GM18502 (cell line): ENCODE measurements around the gene CBLB.

Experiments
- ATAC-seq: cut with Tn5 transposase; IDR thresholded peaks from one replicate; pipeline ENCODE4 v1.9.1; 2021; ENCODE audit warnings: mild to moderate bottlenecking; ENCODE audit not compliant: unreplicated experiment, poor library complexity

Gene CBLB

DNA sequence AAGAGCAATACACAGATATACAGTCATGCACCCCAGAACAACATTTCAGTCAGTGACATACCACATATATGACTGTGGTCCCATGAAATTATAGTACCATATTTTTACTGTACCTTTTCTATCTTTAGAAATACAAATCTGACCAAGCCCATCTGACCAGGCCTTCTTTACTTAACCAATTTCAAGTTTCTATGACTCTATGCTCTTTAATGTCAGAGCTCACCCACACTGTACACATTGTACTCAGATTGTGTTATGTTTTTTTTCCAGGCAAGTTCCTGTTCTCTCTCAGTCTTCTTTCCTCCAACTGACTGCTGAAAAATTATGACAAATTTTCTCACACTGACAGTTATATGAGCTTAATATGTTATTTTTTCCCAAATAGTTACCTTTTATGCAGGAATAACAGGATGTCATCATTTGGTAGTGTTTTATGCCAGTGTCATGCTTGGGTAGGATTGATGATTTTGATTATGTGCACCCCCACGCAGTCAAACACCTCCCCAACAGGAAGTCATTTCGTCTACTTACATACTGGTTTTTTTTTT is 8.0 kb upstream of the CBLB start:
- ATAC-seq = no peak

DNA sequence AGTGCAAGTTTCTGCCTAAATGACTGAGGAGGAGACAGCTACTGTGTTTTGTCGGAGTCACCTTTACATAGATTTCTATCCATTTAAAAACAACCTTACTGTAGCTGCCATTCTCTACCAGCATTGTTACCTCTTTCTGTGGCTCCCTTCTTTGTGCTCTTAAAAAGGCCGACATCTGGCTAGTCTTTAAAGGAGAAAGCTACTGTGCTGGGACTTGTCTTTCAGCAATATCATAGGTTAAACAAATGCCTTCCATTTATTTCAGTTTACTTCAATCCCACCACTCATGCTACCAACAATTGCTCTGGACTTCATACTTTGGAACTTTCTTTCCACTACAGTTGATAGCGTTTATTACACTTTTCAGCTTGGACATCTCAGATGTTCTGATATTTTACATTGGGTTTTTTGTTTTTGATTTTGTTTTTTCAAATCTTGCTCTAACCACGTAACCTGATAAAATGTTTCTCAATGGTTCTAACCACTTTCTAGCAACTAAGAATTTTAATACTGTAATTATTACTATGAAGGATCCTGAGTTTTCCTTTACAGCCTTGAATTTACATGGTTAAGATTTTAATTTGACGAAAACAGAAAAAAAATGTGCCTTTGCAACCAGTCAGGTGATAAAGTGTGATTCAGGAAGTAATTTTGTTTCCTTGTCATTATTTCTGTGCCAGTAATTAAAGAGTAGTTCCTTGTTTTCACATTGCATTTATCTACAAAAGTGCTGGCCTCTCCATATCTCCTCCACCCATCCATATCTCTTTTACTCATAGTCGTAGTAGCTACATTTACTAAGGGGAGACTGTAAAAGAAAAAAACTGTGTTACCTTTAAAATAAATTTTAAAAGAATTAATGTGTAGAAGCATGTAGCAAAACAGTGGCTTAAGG is 1.3 kb upstream of the CBLB start:
- no peak for ATAC-seq

DNA sequence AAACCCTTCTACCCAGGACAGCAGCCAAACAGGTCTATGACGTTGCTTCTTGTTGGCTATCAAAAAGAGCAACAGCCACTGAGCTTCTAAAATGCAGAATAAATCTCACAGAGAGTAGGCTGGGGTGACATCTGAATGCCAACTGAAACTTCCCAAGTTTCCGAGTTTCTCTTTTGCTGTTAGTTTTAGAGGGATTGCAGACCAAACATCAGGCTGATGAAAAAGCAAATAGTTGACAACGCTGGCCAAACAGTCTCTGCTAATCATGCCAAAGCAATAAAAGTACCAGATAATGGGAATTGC is 670 bp upstream of the CBLB start:
- no peak for ATAC-seq

DNA sequence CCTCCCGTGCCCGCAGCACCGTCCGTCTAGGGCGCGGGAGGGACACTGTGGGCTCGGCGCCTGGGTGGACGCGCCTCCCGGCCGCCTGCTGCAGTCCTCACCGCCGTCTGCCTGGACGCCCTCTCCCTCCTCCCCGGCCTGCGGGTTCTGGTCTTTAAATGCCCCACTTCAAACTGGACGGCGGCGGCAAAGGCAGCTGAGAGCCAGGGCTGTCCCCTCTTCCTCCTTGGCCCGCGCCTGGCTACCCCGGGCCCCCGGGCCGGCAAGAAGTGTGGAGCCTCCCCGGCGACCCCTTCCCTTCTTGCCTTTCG is 426 bp downstream of the CBLB start:
- ATAC-seq = peak; percentile 5

DNA sequence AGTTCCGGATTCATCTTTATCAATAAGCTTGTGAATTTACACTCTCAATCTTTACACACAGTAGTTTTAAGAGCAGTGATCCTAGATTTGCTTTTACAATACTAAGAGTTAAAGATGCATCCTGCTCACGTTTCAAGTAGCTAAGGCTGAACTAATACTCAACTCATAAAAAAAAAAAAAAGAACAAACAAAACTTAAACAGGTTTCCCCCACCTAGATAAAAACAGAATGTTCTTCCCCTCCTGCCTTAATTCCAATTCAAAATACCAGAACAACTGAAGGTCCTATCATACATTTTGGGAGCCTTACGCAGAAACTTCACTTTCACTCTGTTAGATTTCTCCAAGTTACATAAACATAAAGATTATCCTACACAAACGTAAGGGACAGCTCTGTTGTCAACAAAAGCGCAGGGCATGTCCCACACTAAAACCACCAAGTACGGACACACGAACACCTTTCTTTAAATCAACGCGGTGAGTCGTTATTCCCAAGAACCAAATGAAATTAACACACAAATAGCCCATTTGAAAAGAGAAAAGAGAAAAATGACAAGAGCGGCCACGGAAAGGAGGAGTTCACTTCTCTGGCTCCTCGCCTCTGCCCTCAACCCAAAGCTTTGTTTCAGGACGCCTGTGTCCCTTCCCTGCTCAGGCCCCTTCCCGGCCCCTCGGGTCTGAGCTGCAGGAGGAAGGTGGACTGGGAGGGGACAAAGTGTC is 941 bp downstream of the CBLB start:
- ATAC-seq = no peak

- ATAC-seq = peak; percentile 34
These were observed 1.9 kb downstream of the CBLB start for GRCh38 chr3:105866656-105867653.

DNA sequence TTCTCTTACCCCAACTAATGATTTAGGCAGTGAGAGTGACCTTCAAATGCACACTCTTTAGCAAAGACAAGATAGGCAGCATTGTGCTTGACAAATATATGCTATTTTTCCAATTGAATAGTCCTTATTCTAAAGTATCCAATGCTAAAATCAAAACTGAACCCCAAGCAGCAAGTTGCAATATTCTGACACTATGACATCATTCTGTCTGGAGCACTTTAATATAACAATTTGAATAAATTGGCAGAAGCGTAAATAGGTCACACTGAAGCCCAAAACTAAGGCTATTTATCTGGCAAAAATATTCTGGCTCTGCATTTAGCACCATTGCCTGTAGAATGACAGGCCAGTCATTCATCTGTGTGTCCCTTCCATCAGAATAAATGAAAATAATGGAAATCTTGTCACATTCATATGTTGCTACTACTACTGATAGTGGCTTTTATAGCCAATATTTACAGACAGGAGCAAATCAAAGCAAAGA is 2.9 kb downstream of the CBLB start:
- no peak for ATAC-seq

- no peak for ATAC-seq
These were observed 3.7 kb downstream of the CBLB start for GRCh38 chr3:105865016-105865623.

- ATAC-seq = no peak
These were observed 4.6 kb downstream of the CBLB start for GRCh38 chr3:105864212-105864611.

DNA sequence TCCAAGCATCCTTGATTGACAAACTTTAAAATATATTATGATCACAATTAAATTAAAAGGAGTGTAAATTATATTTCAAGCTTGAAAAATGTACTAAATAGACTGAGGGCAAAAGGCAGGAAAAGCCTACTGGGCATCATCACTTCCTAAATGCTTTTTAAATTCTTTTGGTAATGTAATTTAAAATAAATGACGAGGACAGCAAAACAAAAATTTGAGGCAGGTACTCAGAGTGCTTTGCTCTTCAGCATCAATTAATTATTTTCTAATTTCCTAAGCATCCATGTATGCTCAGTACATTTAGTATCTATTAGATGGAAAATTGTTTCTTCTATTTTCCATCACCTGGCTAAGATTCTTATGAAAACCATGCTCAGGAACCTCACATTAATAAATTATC is 5.2 kb downstream of the CBLB start:
- no peak for ATAC-seq

DNA sequence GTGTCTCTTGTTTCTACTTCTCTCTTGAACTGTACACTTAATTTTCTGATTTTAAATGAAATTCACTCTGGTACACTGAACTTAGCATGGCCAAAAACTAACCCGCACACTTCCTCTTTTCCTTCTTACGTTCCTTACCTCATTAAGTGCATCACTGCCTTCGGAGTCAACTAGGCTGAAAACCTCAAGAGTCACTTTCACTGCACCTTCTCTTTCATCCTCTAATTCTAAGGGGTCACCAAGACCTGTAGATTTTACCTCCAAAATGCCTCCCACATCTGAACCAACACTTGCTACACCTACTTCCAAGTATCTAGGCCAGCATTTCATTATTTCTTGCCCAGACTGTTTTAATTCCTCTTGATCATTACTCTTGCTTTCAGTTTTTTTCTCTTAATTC is 6.6 kb downstream of the CBLB start:
- ATAC-seq = peak; percentile 74

- ATAC-seq = no peak
These were observed 8.2 kb downstream of the CBLB start for GRCh38 chr3:105860641-105861040.

- no peak for ATAC-seq
These were observed 10.8 kb downstream of the CBLB start for GRCh38 chr3:105858017-105858416.

DNA sequence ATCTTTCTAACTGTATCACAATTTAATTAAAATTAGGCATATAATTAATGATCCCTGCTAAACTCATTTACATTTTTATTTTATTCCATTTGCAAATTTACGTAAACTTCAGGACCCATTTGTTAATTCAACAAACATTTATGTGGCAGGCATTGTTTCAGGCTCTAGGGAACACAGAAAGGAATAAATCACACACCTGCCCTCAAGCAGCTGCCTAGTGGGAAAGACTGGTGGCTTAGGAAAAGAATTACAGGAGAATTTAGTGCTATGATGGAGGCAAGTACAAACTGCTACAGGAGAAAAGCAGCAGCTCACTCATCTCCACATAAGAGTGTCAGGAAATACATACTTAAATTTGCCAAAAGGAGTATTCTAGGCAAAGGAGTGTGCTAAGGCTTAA is 11.2 kb downstream of the CBLB start:
- ATAC-seq = no peak

DNA sequence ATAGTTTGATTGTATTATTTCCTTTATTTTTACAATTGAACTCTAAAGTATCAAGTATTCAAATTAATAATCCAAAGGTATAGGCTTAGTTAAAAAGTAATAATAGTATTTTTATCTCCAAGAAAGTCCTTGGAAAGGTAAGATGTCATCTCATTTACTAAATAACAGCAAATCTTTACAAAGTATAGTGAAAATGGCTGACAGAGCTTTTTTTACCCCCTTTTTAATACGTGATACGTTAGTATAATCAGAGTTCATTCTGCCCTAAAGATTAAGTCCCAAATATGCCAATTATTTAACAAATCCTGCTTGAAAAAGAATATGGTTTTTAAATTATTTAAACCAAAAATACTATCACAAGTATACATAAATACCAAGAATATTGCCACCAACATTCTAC is 12.2 kb downstream of the CBLB start:
- no peak for ATAC-seq

DNA sequence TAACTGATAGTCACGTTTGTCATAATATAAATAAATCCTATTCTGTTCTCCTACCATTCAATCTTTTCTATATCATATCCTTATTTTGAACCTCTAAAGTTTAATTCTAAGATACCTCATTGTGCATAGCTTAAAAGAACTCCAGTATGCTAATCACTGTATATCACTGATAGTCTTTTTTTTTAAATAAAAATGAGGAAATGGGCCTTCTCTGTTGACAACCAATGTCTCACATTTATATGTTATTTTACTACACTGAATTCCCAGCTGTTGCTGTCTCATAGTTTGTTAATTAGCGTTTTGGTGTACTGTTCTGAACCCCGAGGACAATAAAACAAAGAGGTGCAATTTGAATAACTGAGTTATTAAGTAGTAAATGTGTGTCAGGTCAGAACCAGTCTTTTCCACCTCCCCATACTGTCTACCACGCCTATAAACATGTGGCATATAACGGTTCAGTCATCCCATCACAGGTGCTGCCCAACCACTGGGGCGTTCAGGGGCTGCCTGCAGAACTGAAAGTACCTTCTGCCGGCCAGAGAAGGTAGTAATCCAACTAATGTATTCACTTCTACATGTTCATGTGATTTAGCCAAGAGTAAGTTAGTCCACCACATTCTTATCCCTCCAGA is 14.9 kb downstream of the CBLB start:
- peak; percentile 99 for ATAC-seq

DNA sequence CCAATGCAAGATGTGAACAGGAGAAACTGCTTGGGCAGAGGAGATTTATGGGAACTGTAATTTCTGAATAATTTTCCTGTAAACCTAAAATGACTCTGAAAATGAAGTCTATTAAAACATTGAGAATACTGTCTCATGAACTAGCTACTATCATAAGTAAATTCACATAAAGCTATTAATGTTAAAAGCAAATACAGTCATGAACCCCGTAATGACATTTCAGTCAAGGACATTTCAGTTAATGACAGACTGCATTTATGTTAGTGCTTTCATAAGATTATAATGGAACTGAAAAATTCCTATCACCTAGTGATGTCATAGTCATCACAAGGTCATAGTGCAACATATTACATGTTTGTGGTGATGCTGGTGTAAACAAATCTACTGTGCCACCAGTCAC is 17.2 kb downstream of the CBLB start:
- no peak for ATAC-seq

- no peak for ATAC-seq
These were observed 17.6 kb downstream of the CBLB start for GRCh38 chr3:105851176-105851575.

- ATAC-seq = no peak
These were observed 18.2 kb downstream of the CBLB start for GRCh38 chr3:105850593-105850992.

- no peak for ATAC-seq
These were observed 20.0 kb downstream of the CBLB start for GRCh38 chr3:105848821-105849220.
